K562 (cell line): ENCODE measurements around the gene PIP5K1B.

Source experiments
- CEBPB ChIP-seq: fragments of 450-650 bp; IDR thresholded peaks from 2 replicates; pipeline ENCODE4 v1.6.1; 2016; ENCODE audit warnings: missing genetic modification characterization, missing compliant biosample characterization
- E2F3 ChIP-seq: fragments of 250-450 bp; sonication (Bioruptor Pico); IDR thresholded peaks from 2 replicates; pipeline ENCODE4 v1.4.0; 2020; ENCODE audit warnings: mild to moderate bottlenecking
- SIX5 ChIP-seq, 2 experiments: IDR thresholded peaks; 2 replicates each; pipeline ENCODE4 v1.6.1; 2011; ENCODE audit warnings: low read length in 2 of 2, borderline replicate concordance in 1 of 2, low read depth in 1 of 2, mild to moderate bottlenecking in 1 of 2, moderate library complexity in 1 of 2; ENCODE audit not compliant: insufficient read depth in 1 of 2

DNA sequence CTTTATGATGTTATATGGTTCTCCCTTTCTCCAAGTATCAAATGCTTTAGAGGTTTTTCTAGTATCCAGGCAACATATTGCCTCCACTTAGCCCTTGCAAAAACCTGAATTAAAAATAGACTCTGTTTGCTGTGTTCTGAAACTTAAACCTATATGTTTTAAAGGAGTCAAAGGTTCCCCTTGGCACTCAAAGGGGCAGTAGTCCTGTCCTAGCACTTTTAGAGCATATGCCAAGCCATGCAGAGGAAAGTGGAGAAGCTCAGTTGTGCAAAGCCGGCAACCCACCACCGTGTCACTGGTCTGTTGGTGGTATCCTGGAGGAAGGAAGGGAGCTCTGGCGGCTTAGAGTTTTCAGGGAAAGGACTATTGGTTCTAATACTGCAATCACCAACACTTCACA is 154.3 kb downstream of the PIP5K1B start:
- TF ChIP-seq SIX5 (IDR thresholded peaks at IDR 0.05; ENCODE audit: borderline replicate concordance in 1 of 2, insufficient read depth in 1 of 2, low read depth in 1 of 2, low read length in 2 of 2) (no peak), E2F3 (CRISPR knock-in tag) (no peak), CEBPB (tag) (no peak)
